Stimulated activated CD4-positive, alpha-beta T cell treated with anti-CD3 and anti-CD28 coated beads, TNF-alpha, amount 100 ng/mL, for 4 hours (primary cell): Measurements from ENCODE around the gene FBXO41.
A peak's percentile ranks its signal among the peaks of the same experiment; 100 is the strongest.

ENCODE experiments used
- DNase-seq, 3 experiments: peaks; one replicate each; pipeline ENCODE4 v3.0.0-alpha.2; 2020; ENCODE audit warnings: low read depth in 3 of 3

The FBXO41 gene

DNA sequence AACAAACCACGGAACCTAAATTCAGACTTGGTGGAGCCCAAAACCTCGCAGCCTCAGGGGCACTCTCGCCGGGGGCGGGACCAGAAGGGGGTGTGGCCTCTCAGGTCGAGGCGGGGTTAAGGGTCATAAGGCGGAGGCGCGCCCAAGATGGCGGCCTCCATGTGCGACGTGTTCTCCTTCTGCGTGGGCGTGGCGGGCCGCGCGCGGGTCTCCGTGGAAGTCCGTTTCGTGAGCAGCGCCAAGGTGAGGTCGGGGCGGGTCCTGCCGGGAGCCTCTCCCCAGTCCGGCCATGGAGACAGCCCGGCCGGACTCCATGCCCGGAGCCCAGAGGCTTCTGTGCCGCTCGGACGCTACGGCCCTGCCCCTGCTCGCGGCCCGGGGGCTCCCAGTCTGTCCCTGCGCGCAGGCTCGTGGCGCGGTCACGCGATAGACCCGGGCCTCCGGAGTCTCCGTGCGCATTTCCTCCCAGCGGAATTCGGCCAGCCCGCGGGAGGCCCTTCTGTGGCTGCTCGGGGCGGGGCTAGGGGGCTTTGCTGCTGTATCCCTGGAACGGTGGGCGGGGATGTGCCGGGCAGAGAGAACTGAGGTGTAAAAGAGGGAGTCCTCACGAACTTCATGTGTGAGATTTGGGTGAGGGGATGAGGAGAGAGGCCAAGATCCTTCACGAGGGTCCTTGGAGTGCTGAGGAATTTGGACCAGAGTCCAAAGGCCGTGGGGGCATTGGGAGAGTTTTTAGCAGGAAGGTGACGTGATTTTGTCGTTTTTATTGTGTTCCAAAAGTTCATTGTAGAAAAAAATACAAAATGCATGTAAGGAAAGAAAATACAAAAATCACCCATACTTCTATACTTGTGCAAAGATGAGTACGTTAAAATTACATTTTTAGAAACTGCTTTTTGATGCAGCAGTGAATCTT is 69.9 kb downstream of the FBXO41 start, which contains the start of gene SMYD5:
Gene SMYD5 (plus strand): TSS at position 126 of the 916 bp plus-strand sequence. CDS start 22 bp downstream, at position 148.
- DNase-seq: peak; percentile 86 to 89 (median 89)

DNA sequence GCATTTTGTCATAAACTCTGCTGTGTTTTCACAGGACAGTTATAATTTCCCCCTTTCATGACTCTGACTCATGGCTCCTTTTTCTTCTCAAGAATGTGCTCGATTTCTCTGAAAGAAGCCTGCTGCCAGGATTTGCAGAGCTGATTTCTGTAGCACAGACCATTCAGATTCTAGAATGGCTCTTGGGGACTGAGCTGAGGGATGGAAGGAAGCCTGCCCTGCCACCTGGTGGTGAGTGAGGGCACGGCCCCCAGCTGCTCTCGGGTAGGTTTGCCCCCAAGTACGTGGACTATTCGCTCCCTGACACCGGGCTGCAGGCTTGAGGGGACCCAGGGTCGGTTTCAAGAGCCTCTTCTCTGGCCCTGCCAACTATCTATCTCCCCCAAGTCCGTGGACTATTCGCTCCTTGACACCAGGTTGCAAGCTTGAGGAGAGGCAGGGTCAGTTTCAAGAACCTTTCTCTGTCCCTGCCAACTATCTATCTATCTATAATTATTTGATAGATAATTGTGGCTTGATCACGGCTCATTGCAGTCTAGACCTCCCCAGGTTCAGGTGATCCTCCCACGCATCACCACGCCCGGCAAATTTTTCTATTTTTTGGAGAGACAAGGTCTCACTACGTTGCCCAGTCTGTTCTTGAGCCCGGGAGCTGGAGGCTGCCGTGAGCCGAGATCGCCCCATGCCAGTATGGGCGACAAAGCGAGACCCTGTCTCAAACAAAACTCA is 71.7 kb downstream of the FBXO41 start:
- DNase-seq: peak; percentile 48 to 52 (median 50)

DNA sequence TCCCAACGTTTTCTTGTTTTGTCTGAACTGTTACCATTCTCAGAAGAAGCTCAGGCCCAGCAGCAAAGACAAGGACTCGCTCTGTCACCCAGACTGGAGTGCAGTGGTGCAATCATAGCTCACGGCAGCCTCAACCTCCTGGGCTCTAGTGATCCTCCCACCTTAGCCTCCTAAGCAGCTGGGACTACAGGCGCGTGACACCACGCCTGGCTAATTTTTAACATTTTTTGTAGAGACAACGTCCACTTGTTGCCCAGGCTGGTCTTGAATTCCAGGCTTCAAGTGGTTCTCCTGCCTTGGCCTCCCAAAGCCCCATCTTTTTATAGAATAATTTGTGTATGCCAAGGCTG is 72.2 kb downstream of the FBXO41 start:
- no peak for DNase-seq

DNA sequence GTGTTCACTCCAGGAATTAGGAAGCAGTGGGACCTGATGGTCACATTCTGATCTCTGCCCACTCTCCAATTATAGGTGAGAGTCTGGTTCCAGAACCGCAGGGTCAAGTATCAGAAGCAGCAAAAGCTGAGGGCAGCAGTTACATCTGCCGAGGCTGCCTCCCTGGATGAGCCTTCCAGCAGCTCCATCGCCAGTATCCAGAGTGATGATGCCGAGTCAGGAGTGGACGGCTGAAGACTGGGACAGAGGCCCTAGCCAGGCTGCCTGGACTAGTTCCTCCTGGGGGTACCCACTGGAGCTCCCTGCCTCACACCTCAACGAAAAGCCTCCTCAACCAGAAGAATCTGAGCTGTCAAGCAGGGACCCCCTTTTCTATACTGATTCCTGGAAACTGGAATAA is 73.6 kb downstream of the FBXO41 start:
- no peak for DNase-seq

DNA sequence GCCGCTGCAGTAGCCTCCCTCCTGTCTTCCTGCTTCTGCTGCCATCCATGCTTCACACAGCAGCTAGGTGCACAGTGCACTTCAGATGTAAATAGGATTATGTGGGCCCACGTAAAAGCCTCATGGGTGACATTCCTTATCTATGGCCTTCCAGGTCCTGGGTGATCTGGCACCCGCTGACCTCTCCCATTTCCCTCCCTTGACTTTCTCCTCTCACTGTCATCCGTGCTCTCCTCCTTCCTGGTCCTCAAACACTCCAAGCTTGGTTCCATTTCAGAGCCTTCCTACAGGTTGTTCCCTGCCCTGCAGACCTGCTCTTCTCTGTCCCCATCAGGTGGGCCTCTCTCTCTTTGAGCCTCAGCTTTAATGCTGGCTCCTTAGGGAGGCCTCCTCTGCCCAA is 74.3 kb downstream of the FBXO41 start:
- DNase-seq: no peak

DNA sequence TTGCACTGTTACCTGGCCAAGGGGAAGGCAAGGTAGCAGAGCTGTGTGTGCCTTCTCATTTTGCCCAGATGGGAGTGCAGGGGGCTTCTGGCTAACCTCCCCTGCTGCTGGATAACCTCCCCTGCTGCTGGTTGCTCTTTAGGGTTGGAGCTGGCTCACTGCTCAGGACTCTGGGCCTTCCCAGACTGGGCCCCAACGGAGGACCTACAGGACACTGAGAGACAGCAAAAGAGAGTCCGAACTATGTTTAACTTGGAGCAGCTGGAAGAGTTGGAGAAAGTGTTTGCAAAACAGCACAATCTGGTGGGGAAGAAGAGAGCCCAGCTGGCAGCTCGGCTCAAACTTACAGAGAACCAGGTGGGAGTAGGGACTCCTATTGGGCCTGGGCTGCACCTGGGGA is 76.0 kb downstream of the FBXO41 start:
- DNase-seq: no peak

DNA sequence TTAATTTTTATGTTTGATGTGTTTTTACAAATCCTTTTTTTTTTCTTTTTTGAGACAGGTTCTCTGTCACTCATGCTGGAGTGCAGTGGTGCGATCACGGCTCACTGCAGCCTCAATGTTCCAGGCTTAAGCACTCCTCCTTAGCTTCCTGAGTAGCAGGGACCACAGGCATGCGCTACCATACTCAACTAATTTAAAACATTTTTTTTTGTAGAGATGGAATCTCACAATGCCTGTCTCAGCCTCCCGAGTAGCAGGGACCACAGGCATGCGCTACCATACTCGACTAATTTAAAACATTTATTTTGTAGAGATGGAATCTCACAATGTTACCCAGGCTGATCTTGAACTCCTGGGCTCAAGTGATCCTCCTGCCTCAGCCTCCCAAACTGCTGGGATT is 78.7 kb downstream of the FBXO41 start:
- DNase-seq: no peak
